Measurements from ENCODE around the gene VSX2. TPM values are rescaled to one million over a fixed set of nuclear protein-coding genes. Genes with fewer than 3 reads are reported as not detected.

VSX2 gene
- polyA plus RNA-seq, 1 of the 3 experiments (the other 2 are of a cell fraction) = not detected

DNA sequence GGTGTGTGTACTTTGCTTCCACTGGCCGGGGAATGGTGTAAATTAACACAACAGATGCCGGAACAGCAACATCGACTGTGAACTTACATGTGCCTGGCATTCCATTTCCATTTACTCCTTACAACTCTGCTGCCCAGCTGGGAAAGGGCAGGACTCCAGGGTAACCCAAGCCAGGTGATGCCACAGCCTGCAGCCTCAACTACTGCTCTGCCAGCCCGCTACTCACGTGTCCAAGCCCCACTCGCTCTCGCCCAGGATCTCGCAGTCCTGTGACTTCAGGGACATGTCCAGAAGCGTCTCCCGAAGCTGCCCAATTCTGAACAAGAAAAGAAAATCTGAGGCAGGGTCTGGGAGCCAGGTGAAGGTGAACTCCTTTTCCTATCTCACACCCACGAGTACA is 52.8 kb downstream of the VSX2 start:
- Histone ChIP-seq H3K27ac (ENCODE audit: low read depth in 2 of 2, low read length in 1 of 2) (no peak overlapping the region), H3K9me2 (no peaks in the 10 kb centered on the region), H3K9me3 (no peaks in the 10 kb centered on the region), H3K9ac (no peak overlapping the region), H2AFZ (ENCODE audit: low read depth) (no peak overlapping the region), H3F3A (replicated peaks; ENCODE audit: insufficient read depth) (no peaks in the 10 kb centered on the region), H3K27me3 (ENCODE audit: insufficient read depth) (no peaks in the 10 kb centered on the region), H3K4me2 (no peak overlapping the region), H3K79me2 (ENCODE audit: insufficient read depth) (no peaks in the 10 kb centered on the region), H3K36me3 (replicated peaks in 1 of 2; ENCODE audit: control insufficient read depth in 1 of 2, insufficient read depth in 2 of 2, low read length in 1 of 2) (peaks cover 14 to 76% of the 10 kb centered on the region in 2 experiments), H3K4me1 (ENCODE audit: control insufficient read depth in 1 of 2, insufficient read depth in 2 of 2, low read depth in 1 of 2, low read length in 1 of 2) (peaks cover 0 to 2% of the 10 kb centered on the region in 2 experiments; a peak in 1 of 4 replicates), H4K20me1 (ENCODE audit: insufficient read depth) (peaks cover 5% of the 10 kb centered on the region; the same call in 1 of the 2 replicates), H3K4me3 (ENCODE audit: low read depth in 2 of 2, low read length in 1 of 2) (no peak overlapping the region)
- 87% methylated on average over 11 of the region's 11 CpGs for WGBS (ENCODE audit: low lambda C conversion rate)
- POLR2A ChIA-PET = interaction anchor here (0.8 kb wide), 1 partner anchor 10 kb away, joined by 3 read pairs; the partner anchor contains the start of gene ABCD4
- DNase-seq = no peak
- TF ChIP-seq RFX5 (IDR thresholded peaks at IDR 0.05; ENCODE audit: low read length) (no peak), RXRA (IDR thresholded peaks at IDR 0.05; ENCODE audit: borderline replicate concordance, low read depth) (no peak), EZH2phosphoT487 (IDR thresholded peaks at IDR 0.05; ENCODE audit: borderline replicate concordance, low read depth) (no peak), TCF12 (IDR thresholded peaks at IDR 0.05) (no peak)
- CTCF ChIA-PET = interaction anchor here (3.7 kb wide), 1 partner anchor 11 kb away, joined by 17 read pairs; the partner anchor contains the start of gene ABCD4

DNA sequence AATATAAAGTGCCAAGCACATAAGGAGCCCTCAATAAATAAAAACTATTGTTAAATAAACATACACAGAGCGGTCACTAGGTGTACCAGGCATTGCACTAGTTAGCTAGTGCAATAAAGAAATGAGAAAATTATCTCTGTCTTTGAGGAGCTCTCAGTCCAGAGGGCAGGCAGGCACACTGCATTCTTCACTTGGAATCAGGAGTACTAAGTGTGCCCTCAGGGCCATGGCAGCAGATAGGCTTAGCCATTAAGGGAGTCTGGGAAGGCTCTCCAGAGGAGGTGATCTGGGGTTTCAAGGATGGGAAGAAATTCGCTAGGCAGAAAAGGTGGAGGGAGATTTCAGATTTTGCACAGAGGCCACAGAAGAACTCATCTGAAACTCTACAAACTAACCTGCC is 54.4 kb downstream of the VSX2 start:
- H3F3A ChIP-seq (replicated peaks; ENCODE audit: insufficient read depth) = no peaks in the 10 kb centered on the region
- peaks cover 15 to 72% of the 10 kb centered on the region in 2 experiments for H3K36me3 ChIP-seq (replicated peaks in 1 of 2; ENCODE audit: control insufficient read depth in 1 of 2, insufficient read depth in 2 of 2, low read length in 1 of 2)
- H3K4me2 ChIP-seq = no peak overlapping the region
- TF ChIP-seq RXRA (IDR thresholded peaks at IDR 0.05; ENCODE audit: borderline replicate concordance, low read depth) = no peak
- no peak for TF ChIP-seq RAD21 (IDR thresholded peaks at IDR 0.05; ENCODE audit: low read length)
- H3K27me3 ChIP-seq (ENCODE audit: insufficient read depth) = no peaks in the 10 kb centered on the region
- peaks cover 5% of the 10 kb centered on the region; the same call in 1 of the 2 replicates for H4K20me1 ChIP-seq (ENCODE audit: insufficient read depth)
- ChIA-PET CTCF (interaction anchor here (0.6 to 3.7 kb wide), 15 partner anchors 9 to 186 kb away, joined by 3 to 17 read pairs (median 4); partner anchors contain the start of genes ABCD4 and VRTN), POLR2A (no interaction called here)
- no peak overlapping the region for H3K27ac ChIP-seq (ENCODE audit: low read depth in 2 of 2, low read length in 1 of 2)
- H3K4me3 ChIP-seq (ENCODE audit: low read depth in 2 of 2, low read length in 1 of 2) = no peak overlapping the region
- no peaks in the 10 kb centered on the region for H3K9me2 ChIP-seq
- peaks cover 0 to 2% of the 10 kb centered on the region in 2 experiments; a peak in 1 of 4 replicates for H3K4me1 ChIP-seq (ENCODE audit: control insufficient read depth in 1 of 2, insufficient read depth in 2 of 2, low read depth in 1 of 2, low read length in 1 of 2)
- H2AFZ ChIP-seq (ENCODE audit: low read depth) = no peak overlapping the region
- H3K9ac ChIP-seq = no peak overlapping the region
- no peaks in the 10 kb centered on the region for H3K9me3 ChIP-seq
- DNase-seq = no peak
- peaks cover 2% of the 10 kb centered on the region; the same call in 1 of the 2 replicates for H3K79me2 ChIP-seq (ENCODE audit: insufficient read depth)
- WGBS (ENCODE audit: low lambda C conversion rate) = 100% methylated on average over 2 of the region's 2 CpGs

GRCh38 chr14:74296037-74296467 is 56.8 kb downstream of the VSX2 start:
- 97% methylated on average over 9 of the region's 9 CpGs for WGBS (ENCODE audit: low lambda C conversion rate)
- no peak for DNase-seq
- H3K9ac ChIP-seq = no peak overlapping the region
- no peak overlapping the region for H3K27ac ChIP-seq (ENCODE audit: low read depth in 2 of 2, low read length in 1 of 2)
- H3K36me3 ChIP-seq (replicated peaks in 1 of 2; ENCODE audit: control insufficient read depth in 1 of 2, insufficient read depth in 2 of 2, low read length in 1 of 2) = peaks cover 20 to 65% of the 10 kb centered on the region in 2 experiments
- no peaks in the 10 kb centered on the region for H4K20me1 ChIP-seq (ENCODE audit: insufficient read depth)
- peaks cover 22% of the 10 kb centered on the region for H3K79me2 ChIP-seq (ENCODE audit: insufficient read depth)
- no peaks in the 10 kb centered on the region for H3K27me3 ChIP-seq (ENCODE audit: insufficient read depth)
- POLR2A ChIA-PET = interaction anchor here (0.8 kb wide), 1 partner anchor 12 kb away, joined by 3 read pairs; no protein-coding TSS in a partner anchor
- no peak overlapping the region for H3K4me3 ChIP-seq (ENCODE audit: low read depth in 2 of 2, low read length in 1 of 2)
- H3K4me2 ChIP-seq = no peak overlapping the region
- no peaks in the 10 kb centered on the region for H3K9me3 ChIP-seq
- H3F3A ChIP-seq (replicated peaks; ENCODE audit: insufficient read depth) = no peaks in the 10 kb centered on the region
- no peak overlapping the region for H2AFZ ChIP-seq (ENCODE audit: low read depth)
- TF ChIP-seq ZBTB33 (IDR thresholded peaks at IDR 0.05; ENCODE audit: borderline replicate concordance, low read depth) (no peak), EP300 (IDR thresholded peaks at IDR 0.05; ENCODE audit: borderline replicate concordance in 1 of 2, low read depth in 1 of 2, low read length in 1 of 2) (no peak), POLR2AphosphoS5 (IDR thresholded peaks at IDR 0.05; ENCODE audit: low read depth, low read length) (no peak), USF2 (IDR thresholded peaks at IDR 0.05; ENCODE audit: borderline replicate concordance, low read depth, low read length) (no peak), GATA2 (CRISPR knock-in tag; IDR thresholded peaks at IDR 0.05) (no peak), YY1 (IDR thresholded peaks at IDR 0.05; ENCODE audit: low read depth) (no peak), ELF1 (IDR thresholded peaks at IDR 0.05) (no peak), SMC3 (IDR thresholded peaks at IDR 0.05; ENCODE audit: low read depth, low read length) (no peak)
- TF ChIP-seq, protein P1, sequence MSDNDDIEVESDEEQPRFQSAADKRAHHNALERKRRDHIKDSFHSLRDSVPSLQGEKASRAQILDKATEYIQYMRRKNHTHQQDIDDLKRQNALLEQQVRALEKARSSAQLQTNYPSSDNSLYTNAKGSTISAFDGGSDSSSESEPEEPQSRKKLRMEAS (IDR thresholded peaks at IDR 0.05; ENCODE audit: low read depth) = no peak
- CTCF ChIA-PET = interaction anchor here (1.0 to 2.8 kb wide), 6 partner anchors 8 to 375 kb away, joined by 3 to 12 read pairs (median 5); no protein-coding TSS in a partner anchor
- H3K4me1 ChIP-seq (ENCODE audit: control insufficient read depth in 1 of 2, insufficient read depth in 2 of 2, low read depth in 1 of 2, low read length in 1 of 2) = peaks cover 0 to 2% of the 10 kb centered on the region in 2 experiments; a peak in 1 of 4 replicates
- no peaks in the 10 kb centered on the region for H3K9me2 ChIP-seq

Data from SK-N-SH (cell line).